DOHH2 (cell line): ENCODE data around the gene CIAO2B.
"Not testable (repeated sequence)": the region's sequence is repeated elsewhere in the genome, so short reads cannot be mapped to it uniquely, and the experiment has no call there.

Experiments
- CTCF ChIP-seq: fragments of 200-600 bp; sonication (generic); IDR thresholded peaks from one replicate; pipeline ENCODE4 v1.5.1; 2014; ENCODE audit warnings: antibody characterized with exemption, mild to moderate bottlenecking, low read depth, low read length; ENCODE audit not compliant: poor library complexity, severe bottlenecking
- EZH2phosphoT487 ChIP-seq: fragments of 200-600 bp; sonication (generic); IDR thresholded peaks from 2 replicates; pipeline ENCODE4 v1.6.1; 2017; ENCODE audit warnings: borderline replicate concordance, mild to moderate bottlenecking, antibody characterized with exemption, low read length, moderate library complexity, mixed read lengths

- not testable (repeated sequence) for TF ChIP-seq CTCF, EZH2phosphoT487
Measured at GRCh38 chr16:66956154-66956457, 21.9 kb upstream of the CIAO2B start.
